CD14-positive monocyte (primary cell): ENCODE data around the gene DIDO1. TPM values are rescaled to one million over a fixed set of nuclear protein-coding genes. Genes with fewer than 3 reads are reported as not detected.

ENCODE experiments used
- DNase-seq, 3 donors: peaks; one replicate each; pipeline ENCODE4 v3.0.0-alpha.2; 2011 to 2022
- H2AFZ ChIP-seq: 2 replicates; pipeline ENCODE4 v1.6.0; 2012; ENCODE audit warnings: mild to moderate bottlenecking, low read depth, low read length, inconsistent platforms; ENCODE audit not compliant: insufficient read depth, poor library complexity, severe bottlenecking
- H3K27ac ChIP-seq, 2 donors: 1 replicate in 1 of 2; 2 replicates in 1 of 2; pipeline ENCODE4 v1.5.1; 2012 to 2013; ENCODE audit warnings: low read length in 2 of 2, control low read depth in 1 of 2, inconsistent platforms in 1 of 2, low read depth in 1 of 2, mild to moderate bottlenecking in 1 of 2
- H3K27me3 ChIP-seq, 2 donors: one replicate each; pipeline versions ENCODE4 v1.6.0 to v1.6.1; 2011 to 2013; ENCODE audit warnings: low read length in 2 of 2; ENCODE audit not compliant: control insufficient read depth in 2 of 2, insufficient read depth in 2 of 2
- H3K36me3 ChIP-seq, 2 donors: replicated peaks in 1 of 2; 1 replicate in 1 of 2; 2 replicates in 1 of 2; pipeline versions ENCODE4 v1.5.1 to v1.6.1; 2012 to 2013; ENCODE audit warnings: low read length in 2 of 2, control low read depth in 1 of 2, inconsistent platforms in 1 of 2, mild to moderate bottlenecking in 1 of 2; ENCODE audit not compliant: insufficient read depth in 2 of 2, control insufficient read depth in 1 of 2
- H3K4me1 ChIP-seq, 2 donors: 1 replicate in 1 of 2; 2 replicates in 1 of 2; pipeline versions ENCODE4 v1.5.1 to v1.6.1; 2012 to 2013; ENCODE audit warnings: low read length in 2 of 2, control low read depth in 1 of 2, inconsistent platforms in 1 of 2, mild to moderate bottlenecking in 1 of 2, moderate library complexity in 1 of 2; ENCODE audit not compliant: insufficient read depth in 2 of 2, control insufficient read depth in 1 of 2
- H3K4me2 ChIP-seq: replicated peaks from 2 replicates; pipeline ENCODE3; 2012; ENCODE audit warnings: low read length, moderate library complexity, mild to moderate bottlenecking; ENCODE audit not compliant: poor library complexity, severe bottlenecking; ENCODE audit errors: extremely low read depth
- H3K4me3 ChIP-seq, 3 experiments: fragments of 200-600 bp in 1 of 3; sonication (generic) in 1 of 3; replicated peaks in 1 of 3; 1 replicate in 2 of 3; 2 replicates in 1 of 3; pipeline ENCODE4 v1.5.1; 2011 to 2013; ENCODE audit warnings: low read length in 3 of 3, mild to moderate bottlenecking in 3 of 3, control low read depth in 2 of 3, low read depth in 2 of 3, inconsistent platforms in 1 of 3, moderate library complexity in 1 of 3
- H3K79me2 ChIP-seq: 2 replicates; pipeline ENCODE4 v1.6.0; 2012; ENCODE audit warnings: mild to moderate bottlenecking, control low read depth, inconsistent platforms, low read length, moderate library complexity; ENCODE audit not compliant: insufficient read depth
- H3K9ac ChIP-seq: 2 replicates; pipeline ENCODE4 v1.6.0; 2017; ENCODE audit warnings: low read length, mild to moderate bottlenecking; ENCODE audit not compliant: insufficient read depth, poor library complexity, severe bottlenecking
- H3K9me3 ChIP-seq, 2 donors: replicated peaks in 1 of 2; 1 replicate in 1 of 2; 2 replicates in 1 of 2; pipeline versions ENCODE4 v1.5.1 to v1.6.1; 2012 to 2013; ENCODE audit warnings: low read length in 2 of 2, control low read depth in 1 of 2; ENCODE audit not compliant: control insufficient read depth in 1 of 2, insufficient read depth in 1 of 2
- H4K20me1 ChIP-seq: 2 replicates; pipeline ENCODE4 v1.6.0; 2012; ENCODE audit warnings: mild to moderate bottlenecking, low read length, control low read depth, moderate library complexity; ENCODE audit not compliant: insufficient read depth
- H3K27ac Mint-ChIP-seq, 7 donors: one replicate each; pipeline ENCODE4 v1.8.0; 2020; ENCODE audit warnings: mild to moderate bottlenecking in 7 of 7, mixed read lengths in 7 of 7, moderate library complexity in 6 of 7, inconsistent platforms in 2 of 7
- H3K27me3 Mint-ChIP-seq, 3 donors: one replicate each; pipeline ENCODE4 v1.8.0; 2021 to 2022; ENCODE audit warnings: low read depth in 3 of 3, mild to moderate bottlenecking in 3 of 3, mixed read lengths in 3 of 3, moderate library complexity in 3 of 3, inconsistent platforms in 1 of 3
- H3K36me3 Mint-ChIP-seq, 2 donors: one replicate each; pipeline ENCODE4 v1.8.0; 2020; ENCODE audit warnings: mixed read lengths in 2 of 2, inconsistent platforms in 1 of 2, mild to moderate bottlenecking in 1 of 2
- H3K4me1 Mint-ChIP-seq: one replicate; pipeline ENCODE4 v1.8.0; 2020; ENCODE audit warnings: mild to moderate bottlenecking, mixed read lengths
- H3K4me3 Mint-ChIP-seq, 2 donors: one replicate each; pipeline ENCODE4 v1.8.0; 2020; ENCODE audit warnings: mild to moderate bottlenecking in 2 of 2, mixed read lengths in 2 of 2, moderate library complexity in 1 of 2
- H3K9me3 Mint-ChIP-seq, 7 donors: one replicate each; pipeline ENCODE4 v1.8.0; 2020 to 2022; ENCODE audit warnings: mixed read lengths in 7 of 7, mild to moderate bottlenecking in 6 of 7, moderate library complexity in 6 of 7, inconsistent platforms in 2 of 7
- CTCF ChIP-seq: fragments of 200-600 bp; IDR thresholded peaks from one replicate; pipeline ENCODE4 v1.8.0; 2022; ENCODE audit warnings: antibody characterized with exemption, mild to moderate bottlenecking
- WGBS: methylation state at CpG from one replicate; pipeline ENCODE4 v1.1.5; 2013; ENCODE audit warnings: missing lambda C conversion rate; ENCODE audit not compliant: insufficient coverage; 5-methylcytosine and 5-hydroxymethylcytosine counted together
- intact Hi-C, 2 donors: fragments of 100-400 bp; cut with micrococcal nuclease; formaldehyde crosslinking; loops; one replicate each; pipeline versions ENCODE4 v1.15.0 to v1.15.1; 2023
- polyA plus RNA-seq, 3 donors: library from polyadenylated mRNA; depleted of rRNA in 1 of 3; unstranded in 2 of 3; stranded (reverse) in 1 of 3; fragments of 300-500 nt in 2 of 3; fragments of >200 nt in 1 of 3; fragmentation: Illumina TruSeq in 2 of 3; gene quantifications; 1 replicate in 2 of 3; 2 replicates in 1 of 3; pipeline ENCODE4 v1.2.3, GENCODE V29; 2012 to 2021

The DIDO1 gene
- polyA plus RNA-seq, 3 donors = 8.5 to 23.8 (median 12.9) TPM

- peaks cover 0 to 6% (median 2%) of the 10 kb centered on the region in 7 donors for H3K9me3 Mint-ChIP-seq
- no peak overlapping the region for H3K4me3 ChIP-seq
- H3K9me3 ChIP-seq = peaks cover 0 to 3% of the 10 kb centered on the region in 2 donors
- H2AFZ ChIP-seq = no peak overlapping the region
- peaks cover 13 to 31% of the 10 kb centered on the region in 2 donors for H3K36me3 Mint-ChIP-seq
- no peaks in the 10 kb centered on the region for H4K20me1 ChIP-seq
- H3K4me2 ChIP-seq = no peak overlapping the region
- peaks cover 6 to 8% of the 10 kb centered on the region in 2 donors for H3K4me1 ChIP-seq
- DNase-seq = no peak
- 78% methylated on average over 9 of the region's 21 CpGs for WGBS
- H3K9ac ChIP-seq = no peak overlapping the region
- peak overlapping the region in 1 of 2 donors; percentile 40 for H3K4me3 Mint-ChIP-seq
- peaks cover 14% of the 10 kb centered on the region for H3K4me1 Mint-ChIP-seq
- H3K27me3 Mint-ChIP-seq = peaks cover 32 to 42% (median 39%) of the 10 kb centered on the region in 3 donors
- no peaks in the 10 kb centered on the region for H3K79me2 ChIP-seq
- peaks cover 7 to 17% of the 10 kb centered on the region in 2 donors for H3K36me3 ChIP-seq
- no peak for TF ChIP-seq CTCF
- peaks cover 7 to 30% of the 10 kb centered on the region in 2 donors for H3K27me3 ChIP-seq
- H3K27ac ChIP-seq = no peak overlapping the region
- intact Hi-C loops = no loop called here
- no peak overlapping the region for H3K27ac Mint-ChIP-seq
Observed at GRCh38 chr20:62968378-62969178, 42.3 kb upstream of the DIDO1 start.

- H3K4me3 Mint-ChIP-seq = no peak overlapping the region
- H3K4me1 Mint-ChIP-seq = peaks cover 11% of the 10 kb centered on the region
- Histone ChIP-seq H2AFZ (no peak overlapping the region), H3K9ac (no peak overlapping the region), H3K9me3 (peaks cover 0 to 2% of the 10 kb centered on the region in 2 donors), H3K27me3 (peaks cover 2 to 22% of the 10 kb centered on the region in 2 donors), H3K79me2 (no peaks in the 10 kb centered on the region), H3K4me2 (no peak overlapping the region), H3K36me3 (peaks cover 9 to 25% of the 10 kb centered on the region in 2 donors), H3K27ac (no peak overlapping the region), H3K4me3 (no peak overlapping the region), H4K20me1 (no peaks in the 10 kb centered on the region), H3K4me1 (peaks cover 5 to 6% of the 10 kb centered on the region in 2 donors)
- TF ChIP-seq CTCF = no peak
- intact Hi-C loops = no loop called here
- peaks cover 25 to 34% (median 32%) of the 10 kb centered on the region in 3 donors for H3K27me3 Mint-ChIP-seq
- H3K9me3 Mint-ChIP-seq = peaks cover 0 to 6% (median 0%) of the 10 kb centered on the region in 7 donors
- DNase-seq = no peak
- WGBS = 90% methylated on average over 19 of the region's 27 CpGs
- H3K27ac Mint-ChIP-seq = no peak overlapping the region
- H3K36me3 Mint-ChIP-seq = peaks cover 16 to 37% of the 10 kb centered on the region in 2 donors
Observed at GRCh38 chr20:62967628-62968351, 41.5 kb upstream of the DIDO1 start.
